ENCODE data around the gene ZNF777.

DNA sequence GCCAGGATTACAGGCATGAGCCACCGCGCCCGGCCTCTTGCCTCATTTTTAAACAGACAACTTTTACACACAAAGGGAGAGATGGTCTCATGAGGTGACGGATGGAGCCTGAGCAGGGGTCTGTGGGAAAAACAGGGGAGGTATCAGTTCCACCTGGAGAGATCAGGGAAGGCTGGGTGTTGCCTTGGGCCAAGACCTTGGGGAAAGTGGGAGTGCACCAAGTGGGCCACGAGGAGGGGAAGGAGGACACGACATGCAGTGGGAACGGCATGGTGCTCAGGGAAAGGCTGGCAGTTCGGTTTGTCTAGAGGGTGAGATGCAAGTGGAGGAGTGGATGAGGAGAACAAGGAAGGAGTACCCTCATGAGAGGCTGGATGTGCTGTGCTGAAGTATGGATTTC, 8.9 kb upstream of the ZNF777 start:
- TF ChIP-seq, protein P1, sequence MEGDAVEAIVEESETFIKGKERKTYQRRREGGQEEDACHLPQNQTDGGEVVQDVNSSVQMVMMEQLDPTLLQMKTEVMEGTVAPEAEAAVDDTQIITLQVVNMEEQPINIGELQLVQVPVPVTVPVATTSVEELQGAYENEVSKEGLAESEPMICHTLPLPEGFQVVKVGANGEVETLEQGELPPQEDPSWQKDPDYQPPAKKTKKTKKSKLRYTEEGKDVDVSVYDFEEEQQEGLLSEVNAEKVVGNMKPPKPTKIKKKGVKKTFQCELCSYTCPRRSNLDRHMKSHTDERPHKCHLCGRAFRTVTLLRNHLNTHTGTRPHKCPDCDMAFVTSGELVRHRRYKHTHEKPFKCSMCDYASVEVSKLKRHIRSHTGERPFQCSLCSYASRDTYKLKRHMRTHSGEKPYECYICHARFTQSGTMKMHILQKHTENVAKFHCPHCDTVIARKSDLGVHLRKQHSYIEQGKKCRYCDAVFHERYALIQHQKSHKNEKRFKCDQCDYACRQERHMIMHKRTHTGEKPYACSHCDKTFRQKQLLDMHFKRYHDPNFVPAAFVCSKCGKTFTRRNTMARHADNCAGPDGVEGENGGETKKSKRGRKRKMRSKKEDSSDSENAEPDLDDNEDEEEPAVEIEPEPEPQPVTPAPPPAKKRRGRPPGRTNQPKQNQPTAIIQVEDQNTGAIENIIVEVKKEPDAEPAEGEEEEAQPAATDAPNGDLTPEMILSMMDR (conservative IDR thresholded peaks at IDR 0.05; ENCODE audit: low read depth in 2 of 2), result no peak
- no peak for TF ChIP-seq CREB1 (CRISPR knock-in tag; IDR thresholded peaks at IDR 0.05; ENCODE audit: low read depth)
- TF ChIP-seq, protein P2, sequence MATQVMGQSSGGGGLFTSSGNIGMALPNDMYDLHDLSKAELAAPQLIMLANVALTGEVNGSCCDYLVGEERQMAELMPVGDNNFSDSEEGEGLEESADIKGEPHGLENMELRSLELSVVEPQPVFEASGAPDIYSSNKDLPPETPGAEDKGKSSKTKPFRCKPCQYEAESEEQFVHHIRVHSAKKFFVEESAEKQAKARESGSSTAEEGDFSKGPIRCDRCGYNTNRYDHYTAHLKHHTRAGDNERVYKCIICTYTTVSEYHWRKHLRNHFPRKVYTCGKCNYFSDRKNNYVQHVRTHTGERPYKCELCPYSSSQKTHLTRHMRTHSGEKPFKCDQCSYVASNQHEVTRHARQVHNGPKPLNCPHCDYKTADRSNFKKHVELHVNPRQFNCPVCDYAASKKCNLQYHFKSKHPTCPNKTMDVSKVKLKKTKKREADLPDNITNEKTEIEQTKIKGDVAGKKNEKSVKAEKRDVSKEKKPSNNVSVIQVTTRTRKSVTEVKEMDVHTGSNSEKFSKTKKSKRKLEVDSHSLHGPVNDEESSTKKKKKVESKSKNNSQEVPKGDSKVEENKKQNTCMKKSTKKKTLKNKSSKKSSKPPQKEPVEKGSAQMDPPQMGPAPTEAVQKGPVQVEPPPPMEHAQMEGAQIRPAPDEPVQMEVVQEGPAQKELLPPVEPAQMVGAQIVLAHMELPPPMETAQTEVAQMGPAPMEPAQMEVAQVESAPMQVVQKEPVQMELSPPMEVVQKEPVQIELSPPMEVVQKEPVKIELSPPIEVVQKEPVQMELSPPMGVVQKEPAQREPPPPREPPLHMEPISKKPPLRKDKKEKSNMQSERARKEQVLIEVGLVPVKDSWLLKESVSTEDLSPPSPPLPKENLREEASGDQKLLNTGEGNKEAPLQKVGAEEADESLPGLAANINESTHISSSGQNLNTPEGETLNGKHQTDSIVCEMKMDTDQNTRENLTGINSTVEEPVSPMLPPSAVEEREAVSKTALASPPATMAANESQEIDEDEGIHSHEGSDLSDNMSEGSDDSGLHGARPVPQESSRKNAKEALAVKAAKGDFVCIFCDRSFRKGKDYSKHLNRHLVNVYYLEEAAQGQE (IDR thresholded peaks at IDR 0.05; ENCODE audit: unreplicated experiment), result no peak
- no peak for TF ChIP-seq POLR2AphosphoS5 (IDR thresholded peaks at IDR 0.05; ENCODE audit: low read depth)
- no peak for TF ChIP-seq JUNB (IDR thresholded peaks at IDR 0.05; ENCODE audit: unreplicated experiment)

Measured in GM23338 (cell line).